ENCODE measurements around the gene COL11A1. TPM values are rescaled to one million over a fixed set of nuclear protein-coding genes. Genes with fewer than 3 reads are reported as not detected.

COL11A1 gene
- total and polyA plus RNA-seq, 2 of the 13 experiments (the other 11 are each of a cell fraction or from before 2014, with no cell fraction given), result not detected

DNA sequence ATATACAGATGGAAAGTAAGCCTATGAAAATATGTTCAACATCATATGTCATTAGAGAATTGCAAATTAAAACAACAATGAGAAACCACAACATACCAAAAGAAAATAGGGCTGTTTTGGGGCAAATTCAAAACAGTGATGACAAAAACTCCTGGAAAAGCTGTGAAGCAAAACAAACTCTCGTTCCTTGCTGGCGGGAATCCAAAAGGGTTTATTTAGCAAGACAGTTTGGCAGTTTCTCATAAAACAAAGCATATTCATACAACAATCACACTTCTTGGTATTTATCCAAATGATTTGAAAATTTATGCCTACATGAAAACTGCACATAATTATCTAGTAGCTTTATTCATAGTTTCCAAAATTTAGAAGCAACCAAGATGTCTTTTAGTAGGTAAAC, 44.4 kb downstream of the COL11A1 start:
- ChIA-PET CTCF (ENCODE audit: low intra/inter-chr PET ratio, low total read pairs) (no interaction called here), POLR2A (no interaction called here)
- FAIRE-seq (no peak), ATAC-seq (no peak), DNase-seq (ENCODE audit: low spot score) (no peak)
- no peaks in the 10 kb centered on the region for H3K9me3 ChIP-seq (ENCODE audit: low read length)
- no peak overlapping the region for H3K4me2 ChIP-seq (ENCODE audit: low read depth, low read length)
- H4K20me1 ChIP-seq (ENCODE audit: insufficient read depth, low read length), result no peaks in the 10 kb centered on the region
- H3K4me1 ChIP-seq (ENCODE audit: insufficient read depth, low read length), result no peaks in the 10 kb centered on the region
- TF ChIP-seq ZNF562 (CRISPR knock-in tag; IDR thresholded peaks at IDR 0.05; ENCODE audit: borderline replicate concordance) (no peak), ZFP36 (IDR thresholded peaks at IDR 0.05; ENCODE audit: borderline replicate concordance, low read depth, low read length, partially characterized antibody) (no peak)
- no peak overlapping the region for H2AFZ ChIP-seq (ENCODE audit: low read length)
- intact Hi-C loops (cut with micrococcal nuclease; ENCODE audit: unreplicated experiment) (loop anchor here (2.0 kb wide), 1 partner anchor 37 kb away; no protein-coding TSS in a partner anchor), in situ Hi-C loops (cut with HindIII; ENCODE audit: extremely low pct_ligation_motif_present, low pct_unique_long_range_greater_than_20kb) (no loop called here)
- H3K9ac ChIP-seq (ENCODE audit: insufficient read depth, low read depth, low read length), result no peak overlapping the region
- WGBS (ENCODE audit: low lambda C conversion rate), result 32% methylated on average over 2 of the region's 2 CpGs
- no peaks in the 10 kb centered on the region for H3K27me3 ChIP-seq (ENCODE audit: control insufficient read depth in 1 of 2, insufficient read depth in 2 of 2, low read length in 2 of 2)
- H3K27ac ChIP-seq (ENCODE audit: extremely low read length, insufficient read depth, low read length), result no peak overlapping the region
- no TSS peak for BruUV-seq (replicated peaks)
- H3K79me2 ChIP-seq (ENCODE audit: insufficient read depth, low read length), result no peaks in the 10 kb centered on the region
- H3K36me3 ChIP-seq (replicated peaks in 1 of 2; ENCODE audit: control insufficient read depth in 1 of 2, insufficient read depth in 2 of 2, low read length in 2 of 2), result no peaks in the 10 kb centered on the region
- no peak overlapping the region for H3K4me3 ChIP-seq (replicated peaks in 1 of 3; ENCODE audit: insufficient read depth in 1 of 3, low read depth in 2 of 3, low read length in 3 of 3)

DNA sequence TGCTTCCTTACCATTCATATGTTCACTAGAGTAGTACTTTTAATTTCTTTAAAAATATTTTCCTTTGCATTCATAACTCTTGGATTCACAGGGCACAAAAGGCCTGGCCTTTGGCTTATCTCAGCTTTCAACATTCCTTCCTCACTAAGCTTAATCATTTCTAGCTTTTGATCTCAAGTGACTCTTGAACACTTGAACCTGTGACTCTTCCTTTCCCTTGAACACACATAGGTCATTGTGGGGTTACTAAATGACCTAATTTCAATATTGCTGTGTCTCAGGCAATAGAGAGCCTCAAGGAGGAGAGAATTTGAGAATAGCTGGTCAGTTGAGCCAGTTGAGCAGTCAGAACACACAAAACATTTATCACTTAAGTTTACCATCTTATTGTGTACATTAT, 49.9 kb downstream of the COL11A1 start:
- DNase-seq (ENCODE audit: low spot score) (no peak), ATAC-seq (no peak), FAIRE-seq (no peak)
- Histone ChIP-seq H4K20me1 (ENCODE audit: insufficient read depth, low read length) (no peaks in the 10 kb centered on the region), H3K36me3 (replicated peaks in 1 of 2; ENCODE audit: control insufficient read depth in 1 of 2, insufficient read depth in 2 of 2, low read length in 2 of 2) (no peaks in the 10 kb centered on the region), H3K27me3 (ENCODE audit: control insufficient read depth in 1 of 2, insufficient read depth in 2 of 2, low read length in 2 of 2) (no peaks in the 10 kb centered on the region), H3K4me2 (ENCODE audit: low read depth, low read length) (no peak overlapping the region), H3K4me3 (replicated peaks in 1 of 3; ENCODE audit: insufficient read depth in 1 of 3, low read depth in 2 of 3, low read length in 3 of 3) (no peak overlapping the region), H3K79me2 (ENCODE audit: insufficient read depth, low read length) (no peaks in the 10 kb centered on the region), H2AFZ (ENCODE audit: low read length) (no peak overlapping the region), H3K9ac (ENCODE audit: insufficient read depth, low read depth, low read length) (no peak overlapping the region), H3K4me1 (ENCODE audit: insufficient read depth, low read length) (no peaks in the 10 kb centered on the region), H3K9me3 (ENCODE audit: low read length) (no peaks in the 10 kb centered on the region), H3K27ac (ENCODE audit: extremely low read length, insufficient read depth, low read length) (no peak overlapping the region)
- in situ Hi-C loops (cut with HindIII; ENCODE audit: extremely low pct_ligation_motif_present, low pct_unique_long_range_greater_than_20kb), result no loop called here
- intact Hi-C loops (cut with micrococcal nuclease; ENCODE audit: unreplicated experiment), result no loop called here
- POLR2A ChIA-PET, result no interaction called here
- CTCF ChIA-PET (ENCODE audit: low intra/inter-chr PET ratio, low total read pairs), result no interaction called here
- no TSS peak for BruUV-seq (replicated peaks)
- no peak for TF ChIP-seq CREM (IDR thresholded peaks at IDR 0.05)
- TF ChIP-seq CREM (CRISPR knock-in tag; IDR thresholded peaks at IDR 0.05), result no peak
- no peak for TF ChIP-seq CAMTA2 (CRISPR knock-in tag; IDR thresholded peaks at IDR 0.05; ENCODE audit: borderline replicate concordance)
- TF ChIP-seq, protein P1, sequence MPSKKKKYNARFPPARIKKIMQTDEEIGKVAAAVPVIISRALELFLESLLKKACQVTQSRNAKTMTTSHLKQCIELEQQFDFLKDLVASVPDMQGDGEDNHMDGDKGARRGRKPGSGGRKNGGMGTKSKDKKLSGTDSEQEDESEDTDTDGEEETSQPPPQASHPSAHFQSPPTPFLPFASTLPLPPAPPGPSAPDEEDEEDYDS (CRISPR knock-in tag; IDR thresholded peaks at IDR 0.05), result no peak
- TF ChIP-seq ZSCAN22 (CRISPR knock-in tag; IDR thresholded peaks at IDR 0.05), result no peak
- TF ChIP-seq ZNF326 (CRISPR knock-in tag; IDR thresholded peaks at IDR 0.05; ENCODE audit: borderline replicate concordance), result no peak
- TF ChIP-seq RBM39 (IDR thresholded peaks at IDR 0.05; ENCODE audit: low read depth, low read length, poor library complexity, severe bottlenecking), result no peak
- no peak for TF ChIP-seq ZSCAN25 (CRISPR knock-in tag; IDR thresholded peaks at IDR 0.05)
- no peak for TF ChIP-seq IRF2 (CRISPR knock-in tag; IDR thresholded peaks at IDR 0.05)
- TF ChIP-seq MEIS2 (CRISPR knock-in tag; IDR thresholded peaks at IDR 0.05), result no peak
- TF ChIP-seq U2AF1 (optimal IDR thresholded peaks at IDR 0.05; ENCODE audit: low read depth, low read length), result no peak
- no peak for TF ChIP-seq ZNF354B (CRISPR knock-in tag; IDR thresholded peaks at IDR 0.05)
- no peak for TF ChIP-seq ZNF768 (CRISPR knock-in tag; IDR thresholded peaks at IDR 0.05)
- TF ChIP-seq, protein P2, sequence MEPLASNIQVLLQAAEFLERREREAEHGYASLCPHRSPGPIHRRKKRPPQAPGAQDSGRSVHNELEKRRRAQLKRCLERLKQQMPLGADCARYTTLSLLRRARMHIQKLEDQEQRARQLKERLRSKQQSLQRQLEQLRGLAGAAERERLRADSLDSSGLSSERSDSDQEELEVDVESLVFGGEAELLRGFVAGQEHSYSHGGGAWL (CRISPR knock-in tag; IDR thresholded peaks at IDR 0.05), result no peak
- no peak for TF ChIP-seq ZMAT3 (CRISPR knock-in tag; conservative IDR thresholded peaks at IDR 0.05)
